Hypothalamus (tissue), 51 donors: ENCODE data around the gene RAP1GAP2.
"Not testable (repeated sequence)": the region's sequence is repeated elsewhere in the genome, so short reads cannot be mapped to it uniquely, and the experiment has no call there.

Experiments
- DNase-seq, 51 donors: peaks; one replicate each; lab custom pipeline; 2025; lab: John Stamatoyannopoulos, UW

The RAP1GAP2 gene

DNA sequence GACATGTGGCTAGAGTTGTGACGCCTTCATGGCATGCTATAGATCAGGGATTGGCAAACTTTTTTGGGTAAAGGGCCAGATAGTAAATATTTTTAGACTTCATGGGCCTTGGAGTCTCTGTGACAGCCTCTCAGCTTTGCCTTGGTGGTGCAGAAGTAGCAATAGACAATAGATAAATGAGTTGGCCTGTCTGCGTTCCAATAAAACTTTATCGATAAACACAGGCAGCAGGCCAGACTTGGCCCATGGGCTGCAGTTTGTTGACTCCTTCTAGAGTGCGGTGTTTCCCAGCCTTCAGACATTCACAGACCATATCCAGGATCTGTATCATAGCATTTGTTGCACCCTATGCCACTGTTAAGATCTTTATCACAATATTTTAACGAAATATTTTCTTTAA is 190.7 kb downstream of the RAP1GAP2 start:
- no peak for DNase-seq

DNA sequence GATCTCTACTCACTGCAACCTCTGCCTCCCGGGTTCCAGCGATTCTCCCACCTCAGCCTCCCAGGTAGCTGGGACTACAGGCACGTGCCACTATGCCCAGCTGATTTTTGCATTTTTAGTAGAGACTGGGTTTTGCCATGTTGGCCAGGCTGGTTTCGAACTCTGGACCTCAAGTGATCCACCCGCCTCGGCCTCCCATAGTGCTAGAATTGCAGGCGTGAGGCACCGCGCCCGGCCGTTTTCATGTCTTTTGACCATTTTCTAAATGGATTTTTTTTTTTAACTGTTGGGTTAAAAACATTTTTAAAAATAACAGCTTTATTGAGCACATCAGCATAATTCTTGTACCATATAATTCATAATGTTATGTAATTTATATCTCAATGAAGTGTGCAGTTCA is 193.2 kb downstream of the RAP1GAP2 start:
- not testable (repeated sequence) for DNase-seq

- no peak for DNase-seq
Observed at GRCh38 chr17:2989855-2990254, 193.6 kb downstream of the RAP1GAP2 start.

DNA sequence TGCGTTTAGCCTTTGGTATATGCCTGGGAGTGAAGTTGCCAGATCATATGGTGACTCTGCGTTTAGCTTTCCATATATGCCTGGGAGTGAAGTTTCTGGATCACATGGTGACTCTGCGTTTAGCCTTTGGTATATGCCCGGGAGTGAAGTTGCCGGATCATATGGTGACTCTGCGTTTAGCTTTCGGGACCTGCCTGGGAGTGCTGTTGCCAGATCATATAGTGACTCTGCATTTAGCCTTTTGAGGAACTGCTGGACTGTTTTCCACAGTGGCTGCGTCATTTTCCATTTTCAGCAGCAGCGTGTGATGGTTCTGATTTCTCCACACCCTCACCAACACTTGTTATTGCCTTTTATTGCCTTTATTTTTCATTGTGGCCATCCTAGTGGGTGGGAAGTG is 194.2 kb downstream of the RAP1GAP2 start:
- peak in 1 of 51 donors; percentile 16 for DNase-seq

- not testable (repeated sequence) for DNase-seq
Observed at GRCh38 chr17:2991396-2992180, 195.3 kb downstream of the RAP1GAP2 start.

DNA sequence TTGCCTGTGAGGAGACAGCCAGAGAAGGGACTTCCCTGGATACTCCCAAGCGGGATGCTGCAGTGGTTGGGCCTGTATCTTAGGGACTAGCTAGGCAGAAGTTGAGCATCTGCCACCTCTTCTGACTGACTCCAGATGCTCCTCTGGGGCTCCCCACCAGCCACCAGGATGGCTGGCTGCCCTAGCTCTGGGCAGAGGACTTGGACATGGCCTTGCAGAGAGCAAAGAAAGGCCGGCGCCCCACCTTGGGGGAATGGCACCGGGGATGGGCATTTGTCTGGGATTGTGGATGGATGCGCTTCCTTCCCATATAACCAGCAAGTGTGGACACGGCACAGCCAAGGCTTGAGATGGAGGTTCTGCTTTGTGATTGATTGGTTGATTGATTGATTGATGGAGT is 198.2 kb downstream of the RAP1GAP2 start:
- DNase-seq: no peak

DNA sequence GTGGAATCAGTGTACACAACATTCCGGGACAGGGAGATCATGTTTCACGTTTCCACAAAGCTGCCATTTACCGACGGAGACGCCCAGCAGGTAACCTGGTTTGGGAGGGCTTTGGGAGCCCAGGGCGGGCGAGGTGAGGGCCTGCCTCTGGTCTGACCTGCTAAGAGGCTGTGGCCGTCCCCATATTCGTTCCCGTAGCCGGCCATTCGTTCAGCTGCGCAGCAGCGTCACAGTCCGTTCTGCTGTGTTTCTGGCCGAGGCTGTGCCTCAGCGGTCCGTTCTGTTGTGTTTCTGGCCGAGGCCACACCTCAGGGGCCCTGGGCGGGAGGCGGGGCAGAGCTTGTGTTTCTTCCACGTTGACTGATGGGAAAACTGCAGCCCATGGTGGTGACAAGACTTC is 199.1 kb downstream of the RAP1GAP2 start:
- no peak for DNase-seq

DNA sequence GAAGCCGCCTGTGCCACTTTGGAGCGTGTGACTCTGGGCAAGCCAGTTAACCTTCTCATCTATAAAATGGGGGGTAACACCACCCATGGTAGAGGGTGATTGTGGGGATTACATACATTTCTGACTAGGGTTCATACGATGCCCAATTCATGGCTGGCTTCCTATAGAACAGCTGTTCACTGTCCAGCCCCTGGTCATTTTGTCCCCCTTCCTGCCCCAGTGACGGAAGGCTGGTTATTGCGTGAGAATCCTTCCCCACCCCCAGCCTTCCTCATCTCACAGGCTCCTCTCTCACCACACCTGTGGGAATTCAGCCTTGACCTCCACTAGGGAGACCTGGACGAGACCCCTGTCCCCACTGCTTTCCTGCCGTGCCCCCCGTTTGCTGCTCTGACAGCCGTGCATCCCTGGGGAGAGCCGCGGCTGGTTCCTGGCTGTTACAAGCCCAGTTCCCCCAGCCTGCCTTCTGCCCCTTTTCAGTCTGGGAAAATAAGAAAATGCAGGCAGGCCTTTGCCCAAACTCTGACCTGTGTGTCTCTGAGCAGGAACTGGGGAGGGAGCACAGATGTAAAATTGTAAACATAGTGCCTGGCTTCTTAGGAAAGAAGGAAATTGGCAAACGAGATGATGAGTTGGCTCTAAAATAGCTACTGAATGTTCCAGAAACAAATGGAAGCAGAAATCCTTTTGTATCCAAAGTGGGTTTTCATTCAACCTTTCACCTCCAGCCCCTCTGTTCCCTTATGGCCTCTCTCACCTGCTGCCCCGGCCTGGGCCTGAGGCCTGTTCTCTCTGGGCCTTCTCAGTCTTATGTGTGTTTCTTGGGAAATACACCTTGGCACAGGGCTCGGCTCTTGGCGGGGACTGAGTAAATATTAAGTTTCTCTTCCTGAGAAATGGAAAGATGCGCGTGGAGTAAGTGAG is 199.9 kb downstream of the RAP1GAP2 start:
- peak in 3 of 51 donors; percentile 15 to 39 (median 19) for DNase-seq

GRCh38 chr17:2996810-2997670 is 200.8 kb downstream of the RAP1GAP2 start:
- no peak for DNase-seq

- not testable (repeated sequence) for DNase-seq
Observed at GRCh38 chr17:2998469-2998901, 202.2 kb downstream of the RAP1GAP2 start.

GRCh38 chr17:3002538-3003295 is 206.5 kb downstream of the RAP1GAP2 start:
- peak in 6 of 51 donors; percentile 10 to 21 (median 15) for DNase-seq

GRCh38 chr17:3003296-3004149 is 207.3 kb downstream of the RAP1GAP2 start:
- peak in 22 of 51 donors; percentile 16 to 83 (median 56) for DNase-seq

GRCh38 chr17:3004150-3004801 is 208.0 kb downstream of the RAP1GAP2 start:
- DNase-seq: peak; percentile 80 to 100 (median 99)

GRCh38 chr17:3004925-3005324 is 208.7 kb downstream of the RAP1GAP2 start:
- DNase-seq: peak in 8 of 51 donors; percentile 16 to 46 (median 22)

DNA sequence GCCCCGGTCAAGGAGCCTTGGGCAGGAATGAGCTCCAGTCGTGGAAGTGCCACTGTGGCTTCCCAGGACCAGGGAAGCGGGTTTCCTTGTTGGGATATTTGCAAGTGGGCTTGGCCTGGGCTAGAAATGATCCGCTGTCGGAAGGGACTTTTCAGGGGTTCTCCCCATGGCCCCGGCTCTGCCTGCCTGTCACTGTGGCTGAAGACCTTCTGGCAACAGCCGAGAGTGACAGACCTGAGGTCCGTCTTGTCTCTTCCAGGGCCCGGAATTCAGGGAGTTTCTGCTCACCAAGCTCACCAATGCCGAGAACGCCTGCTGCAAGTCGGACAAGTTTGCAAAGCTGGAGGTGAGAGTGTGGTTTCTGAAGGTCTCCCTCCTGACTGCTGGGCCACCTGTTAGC is 209.5 kb downstream of the RAP1GAP2 start:
- DNase-seq: no peak

DNA sequence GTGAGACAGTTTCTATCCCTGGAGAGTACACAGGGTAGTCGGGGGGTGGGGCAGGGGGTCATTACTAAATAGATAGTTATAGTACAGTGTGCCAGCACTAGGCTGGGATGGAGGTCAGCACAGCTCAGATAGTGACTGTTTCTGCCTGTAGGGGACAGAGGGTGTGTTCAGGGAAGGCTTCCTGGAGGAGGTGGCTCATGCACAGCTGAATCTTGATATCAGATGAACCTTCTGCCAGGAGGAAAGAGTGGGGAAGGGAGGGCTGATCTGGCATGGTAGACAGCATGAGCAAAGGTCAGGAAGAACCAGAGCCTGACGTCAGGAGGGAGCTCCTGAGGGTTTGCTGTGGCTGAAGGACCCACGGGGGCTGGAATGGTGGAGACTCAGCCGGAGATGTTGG is 210.6 kb downstream of the RAP1GAP2 start:
- no peak for DNase-seq

DNA sequence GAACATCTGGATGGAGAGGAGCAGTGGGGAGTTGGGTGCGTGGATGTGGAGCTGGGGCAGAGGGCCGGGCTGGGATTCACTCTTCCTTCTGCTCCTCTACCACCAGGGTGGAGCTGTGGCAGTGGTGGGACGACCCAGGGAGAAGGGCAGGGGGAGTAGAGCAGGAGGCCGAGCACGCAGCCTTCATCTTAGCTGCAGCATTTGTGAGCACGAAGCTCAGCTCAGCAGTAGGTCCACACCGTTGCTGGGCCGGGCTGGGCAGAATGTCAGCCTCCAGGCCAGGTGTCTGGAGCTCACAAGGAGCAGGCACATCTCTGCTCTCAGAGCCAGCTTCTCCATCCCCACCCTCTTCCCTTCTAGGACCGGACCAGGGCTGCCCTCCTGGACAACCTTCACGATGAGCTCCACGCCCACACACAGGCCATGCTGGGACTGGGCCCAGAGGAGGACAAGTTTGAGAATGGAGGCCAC is 211.4 kb downstream of the RAP1GAP2 start:
- DNase-seq: no peak
